NCI-H2196 (cell line): ENCODE measurements around the gene PDGFA.
A peak's percentile ranks its signal among the peaks of the same experiment; 100 is the strongest.

ENCODE experiments used
- DNase-seq: peaks from one replicate; lab custom pipeline; 2025; ENCODE audit not compliant: unreplicated experiment; lab: John Stamatoyannopoulos, UW

Gene PDGFA

DNA sequence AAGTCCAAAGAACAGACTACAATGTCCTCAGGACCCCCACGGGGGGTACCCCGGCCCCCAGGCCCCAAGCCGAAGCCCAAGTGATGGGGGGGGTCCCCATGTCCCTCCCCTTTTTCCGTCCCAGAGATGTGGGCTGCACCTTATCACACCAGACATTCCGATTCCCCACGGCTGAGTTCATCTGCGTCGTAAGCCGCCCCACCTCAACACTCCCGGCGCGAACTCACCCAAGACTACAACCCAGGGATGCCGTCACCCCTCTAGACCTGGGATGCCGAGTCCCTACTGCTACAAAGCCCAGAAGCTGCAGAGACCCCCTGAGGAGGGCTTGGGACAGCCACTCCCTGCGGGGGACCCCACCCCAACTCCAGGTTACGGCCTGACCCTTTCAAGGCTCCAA is 14.5 kb downstream of the PDGFA start:
- no peak for DNase-seq

- no peak for DNase-seq
Observed at GRCh38 chr7:504221-505111, 15.2 kb downstream of the PDGFA start.

DNA sequence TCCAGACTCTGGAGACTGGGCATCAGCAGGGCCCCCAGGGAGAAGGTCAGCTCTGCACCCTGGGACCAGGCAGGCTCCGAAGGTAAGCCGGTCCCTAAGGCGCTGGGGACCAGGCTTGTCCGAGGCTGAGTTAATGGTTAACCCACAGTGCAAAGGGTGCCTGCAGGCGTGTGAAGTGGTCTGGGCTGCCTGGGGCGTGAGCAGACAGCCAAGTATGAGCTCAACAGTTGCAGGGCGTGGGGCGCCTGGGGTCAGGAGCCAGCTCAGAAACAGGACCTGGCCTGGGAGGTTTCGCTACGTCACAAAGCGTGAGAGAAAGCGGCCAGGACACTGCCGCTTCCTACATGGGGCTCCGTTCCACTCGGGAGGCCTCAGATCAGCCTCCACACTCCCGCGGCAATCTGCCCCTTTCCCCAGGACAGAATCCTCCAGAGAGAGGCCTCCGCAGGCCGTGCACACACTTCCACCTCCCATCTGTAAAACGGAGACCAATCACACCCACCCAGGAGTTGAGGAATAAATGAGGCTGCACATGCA is 16.0 kb downstream of the PDGFA start:
- no peak for DNase-seq

DNA sequence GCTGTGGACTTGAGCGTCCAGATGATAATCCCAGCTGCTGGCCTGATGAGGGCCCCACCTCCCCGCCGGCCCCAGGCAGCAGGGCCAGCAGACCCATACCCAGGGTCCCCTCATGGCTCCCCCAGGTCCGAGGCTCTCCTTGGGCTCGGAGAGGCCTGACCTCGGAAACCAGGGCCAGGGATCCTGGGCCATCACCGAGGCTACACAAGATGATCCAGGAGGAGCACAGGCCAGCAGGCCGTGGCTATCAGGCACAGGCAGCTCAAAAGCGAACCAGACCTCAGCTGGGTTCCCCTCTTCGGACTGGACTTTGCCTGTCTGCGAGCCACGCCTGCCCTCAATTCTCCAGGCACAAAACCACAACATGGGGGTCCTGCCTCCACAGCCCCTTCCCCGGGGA is 17.4 kb downstream of the PDGFA start:
- DNase-seq, result no peak

DNA sequence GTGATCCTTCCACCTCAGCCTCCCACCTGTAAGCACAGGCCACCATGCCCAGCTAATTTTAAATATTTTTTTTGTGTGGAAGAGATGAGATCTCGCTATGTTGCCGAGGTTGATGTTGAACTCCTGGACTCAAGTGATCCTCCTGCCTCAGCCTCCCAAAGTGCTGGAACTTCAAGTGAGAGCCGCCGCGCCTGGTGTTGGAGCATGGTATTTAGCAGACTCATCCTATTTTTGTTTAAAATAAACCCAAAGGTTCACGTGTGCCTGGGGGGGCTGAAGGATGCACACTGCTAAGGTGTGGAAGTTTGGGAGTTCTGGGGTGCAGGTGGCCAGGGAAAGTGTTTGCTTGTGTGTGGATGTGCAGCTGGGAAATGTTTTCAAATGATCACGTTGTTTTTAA is 18.1 kb downstream of the PDGFA start:
- DNase-seq, result no peak

DNA sequence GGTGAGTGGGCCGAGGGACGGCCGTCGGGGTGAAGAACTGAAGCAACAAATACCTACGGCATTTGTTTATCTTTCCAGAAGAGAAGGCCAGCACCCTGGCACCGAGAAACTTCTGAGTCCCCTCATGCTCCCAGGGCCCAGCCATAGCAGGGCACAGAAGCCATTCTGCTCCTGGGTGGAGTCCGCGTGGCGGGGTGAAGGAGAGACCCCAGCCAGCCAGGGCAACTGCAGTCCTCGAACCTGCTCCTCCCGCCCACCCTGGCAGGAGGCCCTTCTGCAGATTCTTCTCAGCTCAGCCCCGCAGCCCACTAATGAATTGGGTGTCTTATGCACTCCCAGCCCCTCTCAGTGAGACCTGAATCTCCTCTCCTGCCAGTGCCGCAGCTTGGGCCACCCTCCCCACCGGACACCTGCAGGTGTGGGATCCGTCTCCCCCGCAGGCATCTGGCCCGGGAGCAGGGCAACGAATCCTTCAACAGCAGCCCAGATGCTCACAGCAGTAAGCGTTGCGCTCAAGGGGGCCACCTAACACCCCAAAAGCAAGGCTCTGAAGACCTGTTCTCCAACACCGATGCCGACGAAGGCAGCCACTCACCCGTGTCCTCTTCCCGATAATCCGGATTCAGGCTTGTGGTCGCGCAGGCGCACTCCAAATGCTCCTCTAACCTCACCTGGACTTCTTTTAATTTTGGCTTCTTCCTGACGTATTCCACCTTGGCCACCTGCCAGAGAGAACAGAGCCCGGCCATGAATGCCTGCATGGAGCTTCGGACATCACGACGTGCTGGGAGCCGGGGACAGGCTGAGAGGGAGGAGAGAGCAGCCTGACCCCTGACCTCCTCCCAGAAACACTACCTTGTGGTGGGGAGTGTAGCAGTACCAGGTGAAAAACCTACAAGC is 18.9 kb downstream of the PDGFA start:
- DNase-seq, result no peak

- no peak for DNase-seq
Observed at GRCh38 chr7:499853-500485, 19.7 kb downstream of the PDGFA start.

DNA sequence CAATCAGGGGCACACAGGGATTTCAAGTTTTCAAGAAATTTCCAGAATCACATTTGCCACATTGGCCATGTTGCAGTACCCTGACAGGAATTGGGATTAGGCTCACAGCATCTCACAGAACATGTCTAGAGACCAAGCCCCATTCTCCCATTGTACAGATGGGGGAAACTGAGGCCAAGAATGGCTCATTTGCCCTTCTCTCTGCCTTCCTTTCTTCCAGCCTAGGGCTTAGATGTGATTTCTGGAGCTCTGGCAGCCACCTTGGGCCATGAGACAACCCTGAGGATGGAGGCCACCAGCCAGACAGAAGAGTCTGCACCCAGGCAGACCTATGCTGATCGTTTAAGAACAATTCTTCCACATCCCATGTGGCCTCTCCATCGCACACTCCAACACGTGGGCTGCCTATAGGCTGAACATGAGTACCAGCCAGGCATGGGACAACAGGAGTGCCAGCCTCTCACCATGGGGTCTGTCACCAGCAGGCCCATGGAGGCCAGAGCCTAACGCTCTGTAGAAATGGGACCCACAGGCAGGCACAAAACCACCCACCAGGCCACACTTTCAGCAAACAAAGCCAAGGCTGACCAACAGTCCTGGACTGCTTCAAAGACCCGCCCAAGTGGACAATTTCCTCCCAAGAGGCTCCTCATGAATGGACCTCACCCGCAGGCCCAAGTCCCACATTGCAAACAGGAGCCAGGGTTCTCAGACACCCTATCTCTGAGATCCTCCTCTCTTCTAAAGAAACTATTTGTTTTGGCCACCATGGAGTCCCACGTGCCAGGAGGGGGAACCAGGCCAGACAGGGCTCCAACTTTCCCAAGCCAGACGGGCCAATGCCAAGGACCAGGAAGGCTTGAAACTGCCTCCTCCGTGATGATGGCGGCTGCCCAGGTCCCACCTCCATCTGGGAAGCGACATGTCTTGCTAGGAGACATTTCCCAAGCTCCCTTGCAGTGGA is 20.7 kb downstream of the PDGFA start:
- no peak for DNase-seq

DNA sequence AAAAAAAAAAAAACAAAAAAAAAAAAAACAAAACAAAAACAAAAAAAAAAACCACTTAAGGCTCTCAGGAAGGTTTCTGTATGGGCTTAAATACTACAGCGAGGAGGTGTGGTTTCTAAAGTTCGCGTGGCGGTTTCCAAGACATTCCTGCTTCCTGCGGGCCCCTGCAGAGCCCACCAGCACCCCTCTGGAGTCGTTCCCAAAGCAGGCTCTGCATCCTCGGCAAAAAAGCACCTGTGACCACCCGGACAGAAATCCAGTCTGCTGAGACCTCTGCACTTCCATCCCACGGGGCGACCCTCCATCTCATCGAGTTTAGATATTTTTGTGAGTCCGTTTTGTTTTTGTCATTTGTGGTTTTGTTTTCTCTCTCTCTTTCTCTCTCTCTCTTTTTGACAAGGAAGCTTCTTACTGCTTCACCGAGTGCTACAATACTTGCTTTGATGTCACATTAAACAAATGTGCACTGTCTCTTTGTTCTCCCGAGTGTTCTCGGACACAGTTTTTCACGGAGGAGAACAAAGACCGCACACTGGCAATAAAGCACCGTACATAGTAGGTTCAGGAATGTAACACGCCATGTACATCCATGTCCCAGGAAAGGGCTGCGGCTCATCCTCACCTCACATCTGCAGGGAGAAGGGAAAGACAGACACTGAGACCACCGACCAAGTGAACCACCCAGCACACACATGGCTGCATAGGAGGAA is 21.5 kb downstream of the PDGFA start:
- no peak for DNase-seq

DNA sequence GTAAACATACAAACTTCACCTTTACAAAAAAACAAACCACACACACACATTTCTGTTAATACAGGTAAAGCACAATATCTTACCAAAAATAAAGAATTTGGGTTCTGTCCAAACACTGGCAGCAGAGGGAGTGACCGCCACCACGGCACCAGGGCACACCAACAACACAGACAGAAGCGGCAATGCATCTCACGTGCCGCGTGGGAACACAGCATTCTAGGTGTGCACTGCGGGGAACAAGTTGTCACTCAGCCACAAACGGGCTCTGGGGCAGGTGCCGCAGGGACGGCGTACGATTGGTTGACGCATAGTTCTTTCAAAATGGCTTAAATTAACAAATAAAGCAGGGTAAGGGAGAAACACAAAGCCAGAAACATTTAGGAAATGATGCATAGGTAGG is 22.3 kb downstream of the PDGFA start:
- DNase-seq, result no peak

DNA sequence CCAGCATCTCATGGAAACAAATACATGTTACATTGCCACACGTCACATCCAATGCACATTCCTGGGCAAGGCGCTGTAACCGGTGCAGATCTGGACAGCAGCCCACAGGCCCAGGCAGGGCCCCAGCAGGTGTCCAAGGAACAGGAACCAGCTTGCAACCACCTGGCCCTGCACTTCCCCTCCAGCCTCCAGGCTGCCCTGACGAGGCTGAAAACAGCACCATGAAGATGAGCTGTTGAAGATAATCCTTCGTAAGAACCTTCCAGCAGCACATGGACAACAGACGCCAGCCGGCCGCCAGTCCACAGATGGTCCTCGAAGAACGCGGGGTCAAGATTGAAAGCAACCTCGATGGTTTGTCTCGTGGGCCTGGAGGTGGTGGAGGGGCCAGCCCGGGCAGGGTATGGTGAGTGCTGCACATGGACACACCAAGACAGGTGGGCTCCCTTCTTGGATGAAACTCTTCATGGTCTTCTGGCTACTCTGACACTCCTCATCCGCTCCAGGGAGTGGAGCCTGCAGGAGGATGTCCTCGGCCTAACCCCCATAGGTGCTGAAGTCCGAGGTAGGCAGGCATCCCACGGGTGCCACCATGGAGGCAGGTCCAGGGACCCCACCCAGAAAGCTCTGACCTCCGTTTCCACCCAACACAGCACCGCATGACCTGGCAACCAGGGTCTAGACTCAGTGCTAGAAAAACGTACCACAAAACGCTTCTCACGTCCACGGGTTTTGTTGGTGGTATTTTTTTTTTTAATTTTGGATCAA is 22.9 kb downstream of the PDGFA start:
- DNase-seq, result peak; percentile 37

DNA sequence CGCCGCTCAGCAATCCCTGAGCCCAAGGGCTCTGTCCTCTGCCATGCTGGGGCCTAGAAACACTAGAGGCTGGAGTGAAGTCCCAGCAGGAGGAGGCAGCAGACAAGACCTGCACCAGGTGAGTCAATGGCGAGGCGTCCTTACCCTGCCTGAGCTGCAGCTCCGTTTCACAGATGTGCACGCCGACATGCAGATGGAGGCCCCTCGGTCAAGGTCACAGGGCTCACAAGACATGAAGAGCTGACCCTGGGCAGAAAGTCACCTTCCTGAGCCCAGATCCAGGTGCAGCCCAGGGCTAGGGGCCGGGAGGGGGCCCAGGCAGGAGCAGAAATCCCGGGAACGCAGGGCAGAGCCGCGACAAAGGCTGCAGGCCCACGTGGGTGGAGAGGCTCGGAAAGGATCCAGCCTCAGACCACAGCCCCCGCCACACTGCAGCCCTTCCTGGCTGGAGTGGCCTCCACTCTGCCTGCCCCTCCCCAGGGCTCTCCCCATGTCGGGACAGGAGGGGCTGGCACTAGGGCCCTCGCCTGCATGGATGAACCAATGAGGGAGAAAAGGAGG is 23.8 kb downstream of the PDGFA start:
- no peak for DNase-seq

DNA sequence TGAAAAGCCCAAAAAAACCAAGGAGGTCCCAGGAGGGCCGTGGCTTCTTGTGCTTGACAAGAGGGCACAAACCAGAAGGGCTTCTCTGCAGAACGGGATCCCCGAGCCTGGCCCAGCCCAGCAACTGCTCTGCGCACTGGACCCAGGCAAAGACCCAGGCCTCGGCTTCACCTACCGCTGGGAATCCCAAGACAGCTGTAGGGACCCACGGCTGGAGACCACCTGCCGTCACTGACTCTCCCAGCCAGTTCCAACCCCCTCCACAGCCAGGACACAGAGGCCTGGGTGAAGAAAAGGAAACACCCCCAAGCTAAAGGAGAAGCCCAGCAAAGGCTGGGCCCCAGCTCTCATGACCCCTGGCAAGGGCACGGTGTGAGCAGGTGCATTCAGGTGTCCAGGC is 24.3 kb downstream of the PDGFA start:
- DNase-seq, result no peak

DNA sequence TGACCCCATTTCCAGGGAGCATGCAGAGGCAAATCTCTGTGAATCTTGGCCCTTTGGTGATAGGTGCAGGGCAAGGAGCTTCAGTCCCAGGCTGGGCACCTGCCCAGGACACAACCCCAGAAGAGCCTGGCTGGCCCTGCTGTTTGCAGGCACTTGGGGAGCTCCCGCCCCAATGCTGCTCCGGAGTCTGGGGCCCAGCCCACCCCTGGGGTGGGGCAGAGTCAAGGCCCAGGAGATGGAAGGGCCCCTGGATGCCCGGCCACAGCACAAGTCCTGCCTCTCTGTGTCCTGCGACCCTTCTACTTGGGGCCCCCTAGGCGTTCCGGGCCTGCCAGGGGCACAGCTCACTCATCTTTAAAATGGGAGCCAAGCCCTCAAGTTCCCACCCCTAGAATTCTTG is 24.7 kb downstream of the PDGFA start:
- no peak for DNase-seq

DNA sequence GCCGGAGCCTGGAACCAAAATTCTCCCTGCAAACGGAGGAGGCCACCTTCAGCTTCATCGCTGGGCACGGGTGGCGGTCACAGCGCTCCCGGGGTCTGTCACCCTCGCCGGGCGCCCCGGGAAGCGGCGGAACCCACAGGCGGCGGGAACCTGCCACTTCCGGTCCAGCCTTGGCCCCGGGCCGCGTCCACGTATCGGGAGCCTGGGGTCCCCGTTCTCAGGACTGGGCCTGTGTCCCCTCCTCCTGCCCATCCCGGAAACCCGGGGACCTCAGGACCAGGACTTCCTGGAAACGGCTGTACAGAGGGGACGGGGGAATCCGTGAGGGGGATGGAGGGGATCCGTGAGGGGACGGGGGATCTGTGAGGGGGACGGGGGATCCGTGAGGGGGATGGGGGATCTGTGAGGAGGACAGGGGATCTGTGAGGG is 25.4 kb downstream of the PDGFA start:
- no peak for DNase-seq

GRCh38 chr7:493661-494251 is 25.9 kb downstream of the PDGFA start:
- DNase-seq, result no peak

DNA sequence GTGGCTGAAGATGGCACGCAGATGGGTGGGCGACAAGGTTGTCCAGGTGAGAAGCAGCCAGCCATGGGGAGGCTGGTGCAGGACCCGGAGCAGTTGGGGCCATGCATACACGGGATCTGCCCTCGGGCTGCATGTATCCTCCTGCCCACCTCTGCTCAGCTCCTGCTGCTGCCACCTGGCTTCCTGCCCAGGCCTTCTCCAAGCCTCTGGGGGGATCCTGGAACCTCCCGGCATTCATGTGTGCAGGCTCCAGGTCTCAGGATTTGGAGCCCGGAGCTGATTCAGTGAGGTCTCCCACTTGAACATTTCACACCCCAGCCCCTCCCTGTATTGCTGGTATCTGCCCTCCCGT is 27.0 kb downstream of the PDGFA start:
- no peak for DNase-seq
